Stomach smooth muscle (tissue), 2 donors: ENCODE data around the gene LIPC.

ENCODE experiments used
- H3K27ac ChIP-seq: one replicate; pipeline ENCODE4 v1.7.0; 2013; ENCODE audit warnings: mild to moderate bottlenecking, low read length, inconsistent platforms
- H3K27me3 ChIP-seq, 2 donors: one replicate each; pipeline ENCODE4 v1.7.0; 2013; ENCODE audit warnings: low read length in 2 of 2; ENCODE audit not compliant: insufficient read depth in 2 of 2, control insufficient read depth in 1 of 2
- H3K36me3 ChIP-seq, 2 donors: one replicate each; pipeline ENCODE4 v1.7.0; 2013; ENCODE audit warnings: low read length in 2 of 2; ENCODE audit not compliant: control insufficient read depth in 2 of 2, insufficient read depth in 2 of 2
- H3K4me1 ChIP-seq: one replicate; pipeline ENCODE4 v1.7.0; 2013; ENCODE audit warnings: low read length; ENCODE audit not compliant: control insufficient read depth, insufficient read depth
- H3K4me3 ChIP-seq, 2 donors: one replicate each; pipeline ENCODE4 v1.7.0; 2013; ENCODE audit warnings: low read length in 2 of 2
- H3K9ac ChIP-seq, 2 donors: one replicate each; pipeline ENCODE4 v1.7.0; 2013; ENCODE audit warnings: low read length in 2 of 2, mild to moderate bottlenecking in 1 of 2
- H3K9me3 ChIP-seq, 2 donors: one replicate each; pipeline ENCODE4 v1.7.0; 2013; ENCODE audit warnings: low read length in 2 of 2; ENCODE audit not compliant: control insufficient read depth in 2 of 2
- donor health status: healthy.
- donor health status: Pancreatic carcinoma.

Gene LIPC

GRCh38 chr15:58392611-58393161, 39.1 kb upstream of the LIPC start:
- Histone ChIP-seq H3K9me3 (no peaks in the 10 kb centered on the region), H3K27ac (no peak overlapping the region), H3K4me3 (no peak overlapping the region), H3K36me3 (no peaks in the 10 kb centered on the region), H3K4me1 (no peaks in the 10 kb centered on the region), H3K9ac (no peak overlapping the region), H3K27me3 (no peaks in the 10 kb centered on the region)

GRCh38 chr15:58393241-58393662, 38.5 kb upstream of the LIPC start:
- Histone ChIP-seq H3K27me3 (no peaks in the 10 kb centered on the region), H3K4me1 (no peaks in the 10 kb centered on the region), H3K9me3 (no peaks in the 10 kb centered on the region), H3K4me3 (no peak overlapping the region), H3K36me3 (no peaks in the 10 kb centered on the region), H3K27ac (no peak overlapping the region), H3K9ac (no peak overlapping the region)

- no peak overlapping the region for H3K27ac ChIP-seq
- no peaks in the 10 kb centered on the region for H3K4me1 ChIP-seq
- H3K36me3 ChIP-seq = no peaks in the 10 kb centered on the region
Measured at GRCh38 chr15:58396181-58396580, 35.6 kb upstream of the LIPC start.

GRCh38 chr15:58398071-58398470, 33.7 kb upstream of the LIPC start:
- Histone ChIP-seq H3K36me3 (no peaks in the 10 kb centered on the region), H3K9me3 (no peaks in the 10 kb centered on the region), H3K4me3 (no peak overlapping the region), H3K27ac (no peak overlapping the region), H3K9ac (no peak overlapping the region), H3K27me3 (peaks cover 0 to 2% of the 10 kb centered on the region in 2 donors), H3K4me1 (peaks cover 4% of the 10 kb centered on the region)

More at GRCh38 chr15:58396181-58396580, 35.6 kb upstream of the LIPC start:
- Histone ChIP-seq H3K9ac (no peak overlapping the region), H3K27me3 (no peaks in the 10 kb centered on the region), H3K4me3 (no peak overlapping the region), H3K9me3 (no peaks in the 10 kb centered on the region)

GRCh38 chr15:58398643-58399042, 33.1 kb upstream of the LIPC start:
- Histone ChIP-seq H3K9me3 (no peaks in the 10 kb centered on the region), H3K4me3 (no peak overlapping the region), H3K9ac (no peak overlapping the region), H3K36me3 (no peaks in the 10 kb centered on the region), H3K27ac (no peak overlapping the region), H3K27me3 (peaks cover 2 to 4% of the 10 kb centered on the region in 2 donors), H3K4me1 (peaks cover 4% of the 10 kb centered on the region)

- H3K27me3 ChIP-seq = peaks cover 2 to 5% of the 10 kb centered on the region in 2 donors
- H3K4me3 ChIP-seq = no peak overlapping the region
- H3K4me1 ChIP-seq = peaks cover 4% of the 10 kb centered on the region
- no peak overlapping the region for H3K9ac ChIP-seq
- no peaks in the 10 kb centered on the region for H3K9me3 ChIP-seq
- no peaks in the 10 kb centered on the region for H3K36me3 ChIP-seq
- no peak overlapping the region for H3K27ac ChIP-seq
Measured at GRCh38 chr15:58399739-58400138, 32.1 kb upstream of the LIPC start.

GRCh38 chr15:58401276-58401675, 30.5 kb upstream of the LIPC start:
- H3K27ac ChIP-seq = no peak overlapping the region
- peaks cover 4% of the 10 kb centered on the region for H3K4me1 ChIP-seq
- no peaks in the 10 kb centered on the region for H3K36me3 ChIP-seq
- H3K27me3 ChIP-seq = peaks cover 2 to 5% of the 10 kb centered on the region in 2 donors
- H3K9me3 ChIP-seq = no peaks in the 10 kb centered on the region
- H3K4me3 ChIP-seq = no peak overlapping the region
- H3K9ac ChIP-seq = no peak overlapping the region

GRCh38 chr15:58401991-58402649, 29.7 kb upstream of the LIPC start:
- H3K9me3 ChIP-seq = no peaks in the 10 kb centered on the region
- H3K36me3 ChIP-seq = no peaks in the 10 kb centered on the region
- peaks cover 2 to 5% of the 10 kb centered on the region in 2 donors for H3K27me3 ChIP-seq
- peaks cover 4% of the 10 kb centered on the region for H3K4me1 ChIP-seq
- no peak overlapping the region for H3K4me3 ChIP-seq
- no peak overlapping the region for H3K27ac ChIP-seq
- H3K9ac ChIP-seq = no peak overlapping the region

GRCh38 chr15:58403581-58403980, 28.2 kb upstream of the LIPC start:
- Histone ChIP-seq H3K27me3 (peaks cover 2 to 5% of the 10 kb centered on the region in 2 donors), H3K36me3 (no peaks in the 10 kb centered on the region), H3K4me3 (no peak overlapping the region), H3K27ac (no peak overlapping the region), H3K9me3 (no peaks in the 10 kb centered on the region), H3K9ac (no peak overlapping the region), H3K4me1 (peaks cover 4% of the 10 kb centered on the region)

- Histone ChIP-seq H3K27me3 (peaks cover 2 to 5% of the 10 kb centered on the region in 2 donors), H3K9ac (no peak overlapping the region), H3K27ac (no peak overlapping the region), H3K4me1 (peaks cover 4% of the 10 kb centered on the region), H3K9me3 (no peaks in the 10 kb centered on the region), H3K4me3 (no peak overlapping the region), H3K36me3 (no peaks in the 10 kb centered on the region)
Measured at GRCh38 chr15:58404020-58404419, 27.8 kb upstream of the LIPC start.

- Histone ChIP-seq H3K27ac (no peak overlapping the region), H3K4me1 (peaks cover 4% of the 10 kb centered on the region), H3K9me3 (no peaks in the 10 kb centered on the region), H3K9ac (no peak overlapping the region), H3K27me3 (peaks cover 2 to 5% of the 10 kb centered on the region in 2 donors), H3K4me3 (no peak overlapping the region), H3K36me3 (no peaks in the 10 kb centered on the region)
Measured at GRCh38 chr15:58404722-58405121, 27.1 kb upstream of the LIPC start.
